ENCODE results near the gene ILDR1.

The ILDR1 gene

GRCh38 chr3:122011396-122011795 lies 10.7 kb downstream of the ILDR1 start:
- TF ChIP-seq, protein P1, sequence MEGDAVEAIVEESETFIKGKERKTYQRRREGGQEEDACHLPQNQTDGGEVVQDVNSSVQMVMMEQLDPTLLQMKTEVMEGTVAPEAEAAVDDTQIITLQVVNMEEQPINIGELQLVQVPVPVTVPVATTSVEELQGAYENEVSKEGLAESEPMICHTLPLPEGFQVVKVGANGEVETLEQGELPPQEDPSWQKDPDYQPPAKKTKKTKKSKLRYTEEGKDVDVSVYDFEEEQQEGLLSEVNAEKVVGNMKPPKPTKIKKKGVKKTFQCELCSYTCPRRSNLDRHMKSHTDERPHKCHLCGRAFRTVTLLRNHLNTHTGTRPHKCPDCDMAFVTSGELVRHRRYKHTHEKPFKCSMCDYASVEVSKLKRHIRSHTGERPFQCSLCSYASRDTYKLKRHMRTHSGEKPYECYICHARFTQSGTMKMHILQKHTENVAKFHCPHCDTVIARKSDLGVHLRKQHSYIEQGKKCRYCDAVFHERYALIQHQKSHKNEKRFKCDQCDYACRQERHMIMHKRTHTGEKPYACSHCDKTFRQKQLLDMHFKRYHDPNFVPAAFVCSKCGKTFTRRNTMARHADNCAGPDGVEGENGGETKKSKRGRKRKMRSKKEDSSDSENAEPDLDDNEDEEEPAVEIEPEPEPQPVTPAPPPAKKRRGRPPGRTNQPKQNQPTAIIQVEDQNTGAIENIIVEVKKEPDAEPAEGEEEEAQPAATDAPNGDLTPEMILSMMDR (IDR thresholded peaks at IDR 0.05; ENCODE audit: borderline replicate concordance, control extremely low read depth, extremely low read depth, insufficient read depth, missing control alignments), result no peak
- in situ Hi-C loops (cut with MboI; ENCODE audit: low sequenced_read_pairs, unreplicated experiment), result no loop called here
- no peak for DNase-seq (ENCODE audit: low spot score)

- TF ChIP-seq, protein P1 (IDR thresholded peaks at IDR 0.05; ENCODE audit: borderline replicate concordance, control extremely low read depth, extremely low read depth, insufficient read depth, missing control alignments), result no peak
Observed at GRCh38 chr3:122010506-122010905, 11.5 kb downstream of the ILDR1 start.

DNA sequence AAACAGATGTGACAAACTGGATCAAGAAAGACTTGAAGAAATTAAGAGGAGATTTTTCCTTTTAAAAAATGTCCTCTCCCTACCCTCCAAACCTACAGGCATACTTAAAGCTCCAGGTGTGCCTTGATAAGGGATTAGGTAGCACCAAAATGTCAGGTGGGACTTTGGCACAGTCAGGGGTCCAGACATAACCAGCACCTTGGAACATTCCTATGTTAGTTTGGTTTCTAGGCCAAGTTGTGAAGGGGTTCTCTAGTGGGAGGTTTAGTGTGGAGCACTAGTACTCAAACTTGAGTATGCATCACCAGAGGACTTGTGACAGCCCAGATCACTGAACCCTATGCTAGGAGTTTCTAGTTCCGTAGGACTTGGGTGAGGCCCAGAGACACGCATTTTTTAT lies 13.9 kb downstream of the ILDR1 start:
- no peak for DNase-seq (ENCODE audit: low spot score)
- TF ChIP-seq, protein P1 (IDR thresholded peaks at IDR 0.05; ENCODE audit: borderline replicate concordance, control extremely low read depth, extremely low read depth, insufficient read depth, missing control alignments), result no peak
- in situ Hi-C loops (cut with MboI; ENCODE audit: low sequenced_read_pairs, unreplicated experiment), result no loop called here

More at GRCh38 chr3:122010506-122010905, 11.5 kb downstream of the ILDR1 start:
- in situ Hi-C loops (cut with MboI; ENCODE audit: low sequenced_read_pairs, unreplicated experiment), result no loop called here
- no peak for DNase-seq (ENCODE audit: low spot score)

- no peak for DNase-seq (ENCODE audit: low spot score)
- in situ Hi-C loops (cut with MboI; ENCODE audit: low sequenced_read_pairs, unreplicated experiment), result no loop called here
- TF ChIP-seq, protein P1 (IDR thresholded peaks at IDR 0.05; ENCODE audit: borderline replicate concordance, control extremely low read depth, extremely low read depth, insufficient read depth, missing control alignments), result no peak
Observed at GRCh38 chr3:122006267-122006666, 15.8 kb downstream of the ILDR1 start.

- peak; percentile 67 for DNase-seq (ENCODE audit: low spot score)
- TF ChIP-seq, protein P1 (IDR thresholded peaks at IDR 0.05; ENCODE audit: borderline replicate concordance, control extremely low read depth, extremely low read depth, insufficient read depth, missing control alignments), result no peak
- in situ Hi-C loops (cut with MboI; ENCODE audit: low sequenced_read_pairs, unreplicated experiment), result loop anchor here (5.0 kb wide), 1 partner anchor 77 kb away; no protein-coding TSS in a partner anchor
Observed at GRCh38 chr3:122004991-122005565, 17.0 kb downstream of the ILDR1 start.

DNA sequence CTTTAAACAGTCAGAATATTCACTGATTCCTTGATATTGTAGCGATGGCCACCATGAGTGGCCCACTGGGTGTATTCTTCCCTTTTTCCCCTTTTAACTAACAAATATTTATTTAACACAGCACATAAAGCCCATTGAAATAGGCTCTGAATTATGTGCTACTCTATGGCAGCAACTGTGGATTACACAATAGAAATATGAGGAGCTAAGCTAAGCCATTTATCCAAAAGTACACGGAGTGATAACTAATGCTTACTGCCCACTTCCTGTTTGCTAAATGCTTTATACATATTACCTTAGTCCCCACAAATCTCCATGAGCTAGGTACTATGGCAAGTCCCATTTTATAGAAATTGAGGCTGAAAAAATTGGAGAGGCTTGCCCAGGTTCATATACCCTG lies 17.9 kb downstream of the ILDR1 start:
- DNase-seq (ENCODE audit: low spot score), result no peak
- in situ Hi-C loops (cut with MboI; ENCODE audit: low sequenced_read_pairs, unreplicated experiment), result loop anchor here (5.0 kb wide), 1 partner anchor 78 kb away; no protein-coding TSS in a partner anchor
- TF ChIP-seq, protein P1 (IDR thresholded peaks at IDR 0.05; ENCODE audit: borderline replicate concordance, control extremely low read depth, extremely low read depth, insufficient read depth, missing control alignments), result no peak

All from GM13976 (cell line).